DND-41 (cell line): Measurements from ENCODE around the gene SIX6.

Source experiments
- ATAC-seq: fragments of 200-7000 bp; cut with Tn5 transposase; 3 replicates; pipeline ENCODE4 v1.9.1; 2021; ENCODE audit warnings: low read depth; ENCODE audit not compliant: insufficient read depth
- DNase-seq: peaks from one replicate; pipeline ENCODE4 v3.0.0-alpha.2; 2020
- H2AFZ ChIP-seq: 2 replicates; pipeline ENCODE4 v1.6.0; 2012; ENCODE audit warnings: low read depth, low read length
- H3K27ac ChIP-seq: 2 replicates; pipeline ENCODE4 v1.5.1; 2012; ENCODE audit warnings: low read length, inconsistent platforms
- H3K27me3 ChIP-seq: fragments of 200-600 bp; sonication (generic); 2 replicates; pipeline ENCODE4 v1.6.0; 2012; ENCODE audit warnings: low read length, mild to moderate bottlenecking, inconsistent platforms; ENCODE audit not compliant: insufficient read depth, poor library complexity
- H3K36me3 ChIP-seq: 2 replicates; pipeline ENCODE4 v1.5.1; 2012; ENCODE audit warnings: low read length, inconsistent platforms; ENCODE audit not compliant: insufficient read depth
- H3K4me1 ChIP-seq: 2 replicates; pipeline ENCODE4 v1.5.1; 2012; ENCODE audit warnings: mild to moderate bottlenecking, low read length; ENCODE audit not compliant: insufficient read depth
- H3K4me2 ChIP-seq: 2 replicates; pipeline ENCODE4 v1.6.0; 2012; ENCODE audit warnings: mild to moderate bottlenecking, moderate library complexity, low read length, inconsistent platforms; ENCODE audit not compliant: insufficient read depth
- H3K4me3 ChIP-seq, 2 experiments: fragments of 200-600 bp in 1 of 2; shearing (Covaris generic) in 1 of 2; 2 replicates each; pipeline ENCODE4 v1.5.1; 2012 to 2016; ENCODE audit warnings: inconsistent platforms in 2 of 2, low read length in 2 of 2, mild to moderate bottlenecking in 2 of 2, low read depth in 1 of 2, moderate library complexity in 1 of 2
- H3K79me2 ChIP-seq: 2 replicates; pipeline ENCODE4 v1.6.0; 2012; ENCODE audit warnings: low read length, inconsistent platforms; ENCODE audit not compliant: insufficient read depth
- H3K9ac ChIP-seq: 2 replicates; pipeline ENCODE4 v1.6.0; 2012; ENCODE audit warnings: low read depth, mild to moderate bottlenecking, inconsistent platforms, low read length, moderate library complexity
- H3K9me3 ChIP-seq: 2 replicates; pipeline ENCODE4 v1.5.1; 2012; ENCODE audit warnings: low read length, moderate library complexity, mild to moderate bottlenecking, inconsistent platforms; ENCODE audit not compliant: insufficient read depth, severe bottlenecking
- H4K20me1 ChIP-seq: 2 replicates; pipeline ENCODE4 v1.6.0; 2012; ENCODE audit warnings: low read length; ENCODE audit not compliant: insufficient read depth
- CTCF ChIP-seq: IDR thresholded peaks from 2 replicates; pipeline ENCODE4 v1.5.1; 2012; ENCODE audit warnings: borderline replicate concordance, low read length, moderate library complexity, mild to moderate bottlenecking; ENCODE audit not compliant: poor library complexity, severe bottlenecking; ENCODE audit errors: extremely low read depth
- EZH2 ChIP-seq: IDR thresholded peaks from 3 replicates; pipeline ENCODE4 v1.6.1; 2012; ENCODE audit warnings: borderline replicate concordance, low read depth, mild to moderate bottlenecking, moderate library complexity, low read length, inconsistent platforms; ENCODE audit not compliant: severe bottlenecking

SIX6 gene

GRCh38 chr14:60509438-60510253, 700 bp downstream of the SIX6 start:
- Histone ChIP-seq H3K4me2 (no peak overlapping the region), H3K9ac (no peak overlapping the region), H3K4me1 (no peaks in the 10 kb centered on the region), H3K27ac (no peak overlapping the region), H3K4me3 (no peak overlapping the region), H3K9me3 (no peaks in the 10 kb centered on the region), H3K27me3 (no peaks in the 10 kb centered on the region), H2AFZ (no peak overlapping the region), H3K79me2 (no peaks in the 10 kb centered on the region), H4K20me1 (no peaks in the 10 kb centered on the region), H3K36me3 (no peaks in the 10 kb centered on the region)
- DNase-seq (no peak), ATAC-seq (no peak)
- TF ChIP-seq EZH2 (no peak), CTCF (no peak)

- Histone ChIP-seq H3K9me3 (no peaks in the 10 kb centered on the region), H2AFZ (no peak overlapping the region), H3K4me3 (no peak overlapping the region), H3K4me1 (no peaks in the 10 kb centered on the region), H3K9ac (no peak overlapping the region), H3K4me2 (no peak overlapping the region), H3K27ac (no peak overlapping the region), H3K79me2 (no peaks in the 10 kb centered on the region), H4K20me1 (no peaks in the 10 kb centered on the region), H3K36me3 (no peaks in the 10 kb centered on the region), H3K27me3 (no peaks in the 10 kb centered on the region)
- DNase-seq, result no peak
- ATAC-seq, result no peak
- TF ChIP-seq EZH2, result no peak
- no peak for TF ChIP-seq CTCF
Measured at GRCh38 chr14:60510254-60510950, 1.5 kb downstream of the SIX6 start.

GRCh38 chr14:60510951-60511599, 2.1 kb downstream of the SIX6 start:
- H2AFZ ChIP-seq, result no peak overlapping the region
- H3K4me3 ChIP-seq, result no peak overlapping the region
- ATAC-seq (no peak), DNase-seq (no peak)
- H3K27ac ChIP-seq, result no peak overlapping the region
- H3K4me2 ChIP-seq, result no peak overlapping the region
- no peak overlapping the region for H3K9ac ChIP-seq
- no peaks in the 10 kb centered on the region for H3K4me1 ChIP-seq
- H3K79me2 ChIP-seq, result no peaks in the 10 kb centered on the region
- TF ChIP-seq EZH2, result no peak
- no peak for TF ChIP-seq CTCF
- H3K9me3 ChIP-seq, result no peaks in the 10 kb centered on the region
- H4K20me1 ChIP-seq, result no peaks in the 10 kb centered on the region
- H3K36me3 ChIP-seq, result no peaks in the 10 kb centered on the region
- no peaks in the 10 kb centered on the region for H3K27me3 ChIP-seq
